HT1080 (cell line): ENCODE data around the gene COX10. TPM values are rescaled to one million over a fixed set of nuclear protein-coding genes. Genes with fewer than 3 reads are reported as not detected.
"Not testable (repeated sequence)": the region's sequence is repeated elsewhere in the genome, so short reads cannot be mapped to it uniquely, and the experiment has no call there.

ENCODE experiments used
- DNase-seq: peaks from one replicate; pipeline ENCODE4 v3.0.0-alpha.2; 2015; ENCODE audit warnings: low read depth
- polyA plus RNA-seq, 2 experiments: library from polyadenylated mRNA; depleted of rRNA; stranded (reverse); fragments of >200 nt; gene quantifications; 2 replicates each; pipeline ENCODE4 v1.2.3, GENCODE V29; 2015
- total RNA-seq: library from RNA; depleted of rRNA; stranded (reverse); fragments of >200 nt; shearing (Covaris generic); gene quantifications from 2 replicates; pipeline ENCODE4 v1.2.3, GENCODE V29; 2014; rRNA removed

COX10 gene
- 26.2 and 32.4 TPM in 2 replicates for total RNA-seq
- 26.4 and 30.0 TPM in 2 replicates for polyA plus RNA-seq (2015; cell fraction: cytosol; rRNA removed)
- polyA plus RNA-seq (2015; cell fraction: nucleus; rRNA removed) = 17.3 and 19.4 TPM in 2 replicates

GRCh38 chr17:14069251-14070021 lies at the start of gene COX10:
COX10 (plus strand) TSS chr17:14069504; CDS start chr17:14069606, 102 bp downstream.
- peak; percentile 86 for DNase-seq

GRCh38 chr17:14021651-14022294 lies 47.5 kb upstream of the COX10 start:
- DNase-seq = not testable (repeated sequence)

- not testable (repeated sequence) for DNase-seq
Measured at GRCh38 chr17:14029755-14030154, 39.5 kb upstream of the COX10 start.

- no peak for DNase-seq
Measured at GRCh38 chr17:14032234-14032633, 37.1 kb upstream of the COX10 start.

GRCh38 chr17:14033166-14033565 lies 36.1 kb upstream of the COX10 start:
- DNase-seq = no peak

GRCh38 chr17:14037453-14037852 lies 31.9 kb upstream of the COX10 start:
- DNase-seq = no peak

- peak; percentile 15 for DNase-seq
Measured at GRCh38 chr17:14038206-14038605, 31.1 kb upstream of the COX10 start.

GRCh38 chr17:14042411-14042810 lies 26.9 kb upstream of the COX10 start:
- no peak for DNase-seq

- no peak for DNase-seq
Measured at GRCh38 chr17:14044702-14045101, 24.6 kb upstream of the COX10 start.

GRCh38 chr17:14046978-14047377 lies 22.3 kb upstream of the COX10 start:
- no peak for DNase-seq

- no peak for DNase-seq
Measured at GRCh38 chr17:14047591-14047990, 21.7 kb upstream of the COX10 start.

- no peak for DNase-seq
Measured at GRCh38 chr17:14048169-14048568, 21.1 kb upstream of the COX10 start.

- no peak for DNase-seq
Measured at GRCh38 chr17:14050616-14051015, 18.7 kb upstream of the COX10 start.

GRCh38 chr17:14051692-14052091 lies 17.6 kb upstream of the COX10 start:
- DNase-seq = no peak

GRCh38 chr17:14052886-14053615 lies 16.3 kb upstream of the COX10 start:
- no peak for DNase-seq

GRCh38 chr17:14057591-14057990 lies 11.7 kb upstream of the COX10 start:
- DNase-seq = no peak

GRCh38 chr17:14058051-14058450 lies 11.3 kb upstream of the COX10 start:
- no peak for DNase-seq

GRCh38 chr17:14060706-14061105 lies 8.6 kb upstream of the COX10 start:
- no peak for DNase-seq

- peak; percentile 93 for DNase-seq
Measured at GRCh38 chr17:14061666-14062560, 7.4 kb upstream of the COX10 start.

GRCh38 chr17:14067347-14067746 lies 2.0 kb upstream of the COX10 start:
- no peak for DNase-seq
